GM21825 (cell line): ENCODE measurements around the gene LINGO1.

Source experiments
- ATAC-seq: cut with Tn5 transposase; IDR thresholded peaks from one replicate; pipeline ENCODE4 v1.9.1; 2021; ENCODE audit warnings: mild to moderate bottlenecking, moderate library complexity; ENCODE audit not compliant: unreplicated experiment

LINGO1 gene

DNA sequence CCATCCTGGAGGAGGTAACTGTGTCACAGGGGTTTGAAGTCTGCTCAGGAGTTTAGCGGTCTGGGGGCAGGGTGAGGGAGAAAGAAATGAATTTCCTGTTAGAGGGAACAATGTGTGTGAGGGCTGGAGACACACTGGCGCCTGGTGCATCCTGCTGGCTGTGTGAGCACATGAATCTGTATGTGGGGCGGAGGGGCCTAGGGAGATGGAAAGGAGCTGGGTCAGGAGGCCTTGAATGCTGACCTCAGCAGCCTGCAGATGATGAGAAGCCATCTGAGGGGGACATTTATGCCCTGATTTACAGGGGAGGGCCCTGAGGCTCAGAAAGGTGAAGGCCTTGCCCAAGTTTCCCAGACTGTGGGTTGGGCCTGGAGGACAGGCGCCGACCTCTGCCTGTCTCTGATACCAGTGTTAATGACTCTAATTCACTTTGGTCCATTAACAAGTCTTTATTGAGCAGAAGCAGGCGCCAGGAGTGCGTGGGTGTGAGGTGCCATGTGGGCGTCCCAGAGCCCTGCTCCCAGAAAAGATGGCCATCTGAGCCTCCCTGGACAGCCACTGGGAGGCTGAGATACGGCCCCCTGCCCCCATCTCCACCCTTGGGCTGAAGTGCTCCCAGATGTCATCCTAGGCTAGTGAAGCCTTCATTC, 34.8 kb downstream of the LINGO1 start:
- no peak for ATAC-seq

DNA sequence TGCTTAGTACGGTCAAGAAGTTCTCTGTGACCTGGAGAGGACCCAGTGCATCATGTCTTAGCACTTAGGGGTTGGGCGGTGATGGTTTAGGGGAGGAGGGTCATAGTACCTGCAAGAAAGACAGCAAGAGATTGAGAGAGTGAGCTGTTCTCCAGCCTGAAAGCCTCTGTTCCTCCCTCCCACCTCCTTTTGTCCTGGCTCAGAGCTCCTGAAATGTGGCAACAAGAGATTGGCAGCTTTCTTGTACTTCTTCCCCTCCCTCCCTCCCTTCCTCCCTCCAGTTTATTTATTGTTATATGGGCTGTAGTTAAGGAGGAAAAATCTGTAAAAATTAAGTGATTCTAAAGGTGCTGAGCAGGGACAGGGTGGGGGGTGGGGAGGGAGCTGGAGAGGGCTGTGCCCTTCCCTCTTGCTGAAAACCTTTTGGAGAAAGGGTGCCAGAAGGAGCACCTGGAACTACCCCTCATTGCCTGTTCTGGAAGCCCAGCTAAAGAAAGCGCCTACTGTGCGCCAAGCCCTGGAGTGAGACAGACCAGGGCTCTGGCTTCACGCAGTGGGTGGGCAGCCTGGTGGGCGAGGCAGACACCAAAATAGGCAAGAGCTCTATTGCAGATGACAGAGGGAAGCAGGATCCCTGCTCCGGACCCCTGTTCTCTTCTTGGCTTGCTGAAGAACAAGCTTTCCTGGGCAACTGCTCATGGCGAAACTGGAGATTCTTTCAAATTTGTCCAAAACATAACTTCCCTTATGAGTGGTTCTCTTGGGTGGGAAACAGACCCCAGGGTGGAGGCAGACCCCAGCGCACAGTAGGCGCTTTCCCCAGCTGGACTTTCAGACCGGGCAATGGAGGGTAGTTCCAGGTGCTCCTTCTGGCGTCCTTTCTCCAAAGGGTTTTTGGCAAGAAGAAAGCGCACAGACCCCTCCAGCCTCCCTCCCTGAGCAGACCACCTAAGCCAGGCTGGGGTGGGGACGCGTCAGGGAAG, 35.6 kb downstream of the LINGO1 start:
- ATAC-seq: no peak

GRCh38 chr15:77595231-77595630, 37.5 kb downstream of the LINGO1 start:
- ATAC-seq: no peak

DNA sequence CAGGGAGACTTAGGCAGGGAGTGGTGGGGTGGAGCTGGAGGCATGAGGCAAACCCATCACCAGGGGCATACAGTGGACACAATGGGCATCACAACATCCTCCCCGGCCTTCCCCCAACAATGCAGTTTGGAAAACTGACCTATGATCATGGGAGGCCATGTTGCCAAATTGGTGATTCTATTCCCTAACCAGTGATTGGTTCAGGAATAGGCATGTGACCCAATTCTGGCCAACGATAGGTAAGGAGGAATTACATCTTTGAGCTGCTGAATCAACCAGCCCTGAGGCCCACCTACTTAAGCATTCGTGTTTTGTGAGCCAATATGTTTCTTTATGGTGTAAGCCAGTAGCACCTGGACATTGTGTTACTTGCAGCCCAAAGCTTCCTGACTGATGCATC, 40.0 kb downstream of the LINGO1 start:
- ATAC-seq: no peak

- no peak for ATAC-seq
These were observed 40.6 kb downstream of the LINGO1 start for GRCh38 chr15:77591968-77592613.

GRCh38 chr15:77589839-77590238, 42.9 kb downstream of the LINGO1 start:
- ATAC-seq: no peak

DNA sequence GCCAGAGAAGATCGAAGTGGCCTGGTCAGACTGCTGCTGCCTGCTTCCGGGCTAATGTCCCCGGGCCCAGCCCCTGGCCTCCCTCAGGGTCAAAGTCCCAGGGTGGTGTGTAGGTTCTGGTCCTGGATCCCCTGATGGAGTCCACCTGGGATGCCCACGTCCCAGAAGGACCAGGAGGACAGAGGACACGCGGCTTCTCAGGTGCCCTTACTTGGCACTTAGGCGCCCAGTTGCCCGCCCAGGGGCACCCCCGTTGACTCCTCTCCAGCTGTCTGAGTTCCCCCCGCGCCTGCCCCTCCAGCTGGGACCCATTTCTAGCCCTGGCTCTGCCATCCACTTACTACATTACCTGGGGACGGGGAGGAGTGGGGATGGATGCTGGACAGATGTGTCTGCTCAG, 44.6 kb downstream of the LINGO1 start:
- no peak for ATAC-seq

DNA sequence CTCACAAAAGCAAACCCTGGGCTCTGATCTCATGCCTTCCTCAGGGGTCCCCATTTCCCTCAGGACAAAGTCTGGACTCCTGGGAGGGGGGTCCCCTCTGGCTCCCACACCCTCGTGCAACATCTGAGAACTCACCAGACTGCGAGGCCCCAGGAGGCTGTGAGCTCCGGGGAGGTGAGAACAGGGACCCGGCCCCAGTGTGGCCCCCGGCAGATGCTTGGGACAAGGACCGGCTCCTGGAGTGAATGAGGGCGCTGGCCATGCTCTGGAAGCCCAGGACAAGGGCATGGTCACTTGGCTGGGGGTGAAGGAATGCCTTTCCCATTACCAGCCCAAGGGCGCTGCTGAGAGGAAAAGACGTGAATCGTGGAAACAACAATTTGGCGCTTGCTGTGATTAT, 48.0 kb downstream of the LINGO1 start:
- ATAC-seq: no peak

GRCh38 chr15:77584201-77584600, 48.5 kb downstream of the LINGO1 start:
- no peak for ATAC-seq

- no peak for ATAC-seq
These were observed 49.9 kb downstream of the LINGO1 start for GRCh38 chr15:77582763-77583162.

GRCh38 chr15:77581896-77582569, 50.7 kb downstream of the LINGO1 start:
- ATAC-seq: no peak

DNA sequence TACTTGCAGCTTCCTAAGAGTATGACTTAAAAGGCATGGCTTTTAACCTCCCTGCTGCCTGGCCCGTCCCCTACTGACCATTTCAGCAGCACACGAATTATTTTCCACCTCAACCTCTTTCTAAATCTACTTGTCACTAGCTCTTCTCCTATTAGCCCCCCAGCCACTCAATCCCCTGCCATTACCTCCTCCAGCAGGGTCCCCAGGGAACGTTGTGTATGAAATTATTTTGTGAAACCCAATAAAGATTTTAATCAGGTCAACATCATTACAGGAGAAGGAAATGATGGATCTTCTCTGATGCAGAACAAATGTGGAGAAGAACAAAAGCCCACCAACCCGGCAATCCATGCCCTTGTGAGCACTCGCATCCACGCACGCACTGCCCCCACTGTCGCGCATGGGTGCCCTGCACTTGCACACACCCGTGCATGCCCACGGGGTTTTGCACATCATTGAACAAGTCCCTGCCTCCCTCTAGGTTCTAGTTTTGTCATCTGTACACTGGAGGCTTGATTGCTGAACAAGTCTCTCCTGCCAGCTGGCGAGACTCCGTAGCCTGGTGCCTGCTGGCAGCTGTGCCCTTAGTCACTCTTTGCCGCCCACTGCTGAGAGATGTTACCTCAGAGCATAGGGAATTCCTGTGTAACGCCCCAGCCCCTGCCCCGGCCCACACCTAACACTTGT, 51.6 kb downstream of the LINGO1 start:
- ATAC-seq: no peak

- ATAC-seq: no peak
These were observed 53.1 kb downstream of the LINGO1 start for GRCh38 chr15:77579498-77580188.

- no peak for ATAC-seq
These were observed 53.9 kb downstream of the LINGO1 start for GRCh38 chr15:77578641-77579372.

DNA sequence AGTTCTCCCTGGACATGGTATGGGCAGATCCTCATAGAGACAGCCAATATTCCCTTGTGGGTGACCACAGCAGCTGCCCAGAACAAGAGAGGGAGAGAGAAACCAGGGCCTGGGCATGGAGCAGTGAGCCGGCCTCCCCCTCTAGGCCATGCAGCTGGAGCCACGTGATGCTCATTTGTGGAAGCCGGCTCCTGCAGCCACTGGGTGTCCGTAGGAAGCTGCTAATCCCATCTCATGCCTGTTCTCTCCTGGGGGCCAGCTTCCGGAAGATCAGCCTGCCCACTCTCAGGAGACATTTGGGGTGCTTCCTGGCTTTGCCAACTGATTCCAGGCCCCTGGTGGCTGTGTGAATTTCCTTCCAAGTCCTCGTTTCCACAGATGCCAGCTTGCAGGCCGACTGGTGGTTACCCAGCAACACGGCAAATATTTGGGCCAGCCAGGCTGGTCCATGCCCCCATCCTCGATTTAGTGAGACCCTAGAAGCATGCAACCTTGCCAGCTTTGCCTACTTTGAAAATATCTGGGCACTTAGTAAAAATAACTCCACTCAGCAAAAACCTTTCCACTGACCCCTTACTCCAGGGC, 55.3 kb downstream of the LINGO1 start:
- no peak for ATAC-seq

DNA sequence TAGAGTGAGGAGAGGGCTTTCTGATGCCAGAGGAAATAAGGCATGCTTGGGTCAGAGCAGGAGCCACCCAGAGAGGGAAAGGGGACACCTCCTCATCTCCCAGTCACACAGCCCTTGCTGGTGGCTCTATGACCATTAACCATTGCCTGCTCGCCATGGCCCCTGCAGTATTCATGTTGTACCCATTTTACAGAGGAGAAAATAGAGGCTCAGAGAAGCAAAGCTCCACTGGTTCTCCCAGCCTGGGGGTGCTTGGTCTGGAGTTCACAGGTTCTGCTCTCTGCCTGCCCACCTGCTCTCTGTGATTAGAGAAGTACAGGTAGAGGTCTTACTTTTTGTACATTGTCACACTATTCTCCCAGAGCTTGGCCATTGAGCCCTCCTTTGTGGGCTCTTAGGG, 56.2 kb downstream of the LINGO1 start:
- no peak for ATAC-seq

DNA sequence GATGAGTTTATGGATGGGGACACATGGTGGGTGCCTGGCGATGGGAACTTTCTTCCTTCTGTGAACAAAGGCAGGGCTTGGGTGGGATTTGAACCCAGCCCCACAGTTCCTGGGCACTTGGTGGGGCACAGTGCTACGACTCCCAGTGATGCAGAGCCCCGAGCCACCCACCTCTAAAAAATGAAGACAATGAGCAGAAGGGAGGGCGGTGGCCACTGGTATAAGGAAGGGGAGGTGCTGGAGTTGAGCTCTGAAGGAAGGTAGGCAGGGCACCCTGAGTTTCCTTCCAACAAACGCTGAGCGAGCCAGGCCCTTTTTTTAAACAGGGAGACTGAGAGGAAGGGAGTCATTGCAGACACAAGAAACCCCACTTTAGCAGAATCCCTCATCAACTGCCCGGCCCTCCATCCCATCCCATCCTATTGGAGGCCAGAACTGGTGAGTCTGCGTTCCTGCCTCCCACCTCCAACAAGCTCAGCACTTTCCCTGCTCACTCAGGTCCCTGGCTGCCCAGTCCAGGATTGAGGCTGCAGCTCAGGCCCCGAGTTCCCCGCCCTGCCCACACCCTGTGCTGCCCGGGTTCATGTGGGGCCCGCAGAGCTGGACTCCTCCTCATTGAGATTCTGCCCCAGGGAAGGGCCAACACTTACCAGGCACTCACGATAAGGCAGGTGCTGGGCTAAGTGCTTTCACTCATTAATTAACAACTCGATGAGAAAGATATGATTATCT, 57.3 kb downstream of the LINGO1 start:
- no peak for ATAC-seq

- ATAC-seq: no peak
These were observed 58.0 kb downstream of the LINGO1 start for GRCh38 chr15:77574521-77575202.
